ENCODE data around the gene ART5.
"Not testable (repeated sequence)": the region's sequence is repeated elsewhere in the genome, so short reads cannot be mapped to it uniquely, and the experiment has no call there.

The ART5 gene

GRCh38 chr11:3658252-3658651 lies 16.5 kb upstream of the ART5 start:
- no peak for TF ChIP-seq CTCF (IDR thresholded peaks at IDR 0.05; ENCODE audit: control insufficient read depth, extremely low read depth, insufficient read depth)
- DNase-seq (ENCODE audit: low read depth) = no peak

DNA sequence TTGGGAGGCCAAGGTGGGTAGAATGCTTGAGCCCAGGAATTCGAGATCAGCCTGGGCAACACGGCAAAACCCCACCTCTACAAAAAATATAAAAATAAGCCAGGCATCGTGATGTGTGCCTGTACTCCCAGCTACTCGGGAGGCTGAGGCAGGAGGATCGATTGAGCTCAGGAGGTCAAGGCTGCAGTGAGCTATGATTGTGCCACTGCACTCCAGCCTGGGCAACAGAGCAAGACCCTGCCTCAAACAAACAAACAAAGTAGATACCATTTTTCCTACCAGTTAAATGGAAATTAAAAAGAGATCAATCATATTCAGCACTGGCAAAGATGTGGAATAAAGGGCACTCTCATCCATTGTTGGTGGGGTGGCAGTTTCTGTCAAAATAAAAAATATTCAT lies 15.5 kb upstream of the ART5 start:
- not testable (repeated sequence) for H3K4me3 ChIP-seq (ENCODE audit: low read depth, low read length); DNase-seq (ENCODE audit: low read depth)

More at GRCh38 chr11:3658252-3658651, 16.5 kb upstream of the ART5 start:
- H3K4me3 ChIP-seq (ENCODE audit: low read depth, low read length) = no peak overlapping the region

DNA sequence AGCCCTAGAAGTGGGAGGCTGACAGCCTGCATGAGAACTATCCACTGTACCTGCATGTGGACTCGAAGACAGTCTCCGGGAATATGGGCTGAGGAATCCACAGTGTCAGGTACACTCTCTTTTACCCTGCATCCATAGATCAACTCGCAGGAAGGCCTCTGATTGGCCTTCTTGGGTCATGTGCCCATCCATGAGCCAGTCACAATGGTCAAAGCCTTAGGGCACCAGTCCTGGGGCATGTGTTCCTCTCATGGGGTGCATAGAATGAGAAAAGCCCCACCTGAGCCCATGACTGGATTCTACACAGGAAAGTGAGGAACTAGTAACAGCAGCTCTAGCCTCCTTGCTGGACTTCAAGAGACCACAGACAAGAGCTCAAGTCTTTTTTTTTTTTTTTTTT lies 13.8 kb upstream of the ART5 start:
- H3K4me3 ChIP-seq (ENCODE audit: low read depth, low read length) = no peak overlapping the region
- no peak for TF ChIP-seq CTCF (IDR thresholded peaks at IDR 0.05; ENCODE audit: control insufficient read depth, extremely low read depth, insufficient read depth)
- no peak for DNase-seq (ENCODE audit: low read depth)

DNA sequence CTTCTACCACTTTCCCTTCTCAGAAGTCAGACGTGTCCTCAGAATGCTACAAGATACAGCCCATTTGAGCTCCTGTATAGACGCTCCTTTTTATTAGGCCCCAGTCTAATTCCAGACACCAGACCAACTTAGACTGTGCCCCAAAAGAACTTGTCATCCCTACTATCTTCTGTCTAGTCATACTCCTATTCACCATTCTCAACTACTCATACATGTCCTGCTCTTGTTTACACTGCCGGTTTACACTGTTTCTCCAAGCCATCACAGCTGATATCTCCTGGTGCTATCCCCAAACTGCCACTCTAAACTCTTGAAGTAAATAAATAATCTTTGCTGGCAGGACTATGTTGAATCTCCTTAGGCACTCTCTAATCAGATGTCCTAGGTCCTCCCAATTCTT lies 10.7 kb upstream of the ART5 start:
- DNase-seq (ENCODE audit: low read depth); H3K4me3 ChIP-seq (ENCODE audit: low read depth, low read length): not testable (repeated sequence)

GRCh38 chr11:3649374-3649773 lies 7.6 kb upstream of the ART5 start:
- H3K4me3 ChIP-seq (ENCODE audit: low read depth, low read length) = not testable (repeated sequence)

DNA sequence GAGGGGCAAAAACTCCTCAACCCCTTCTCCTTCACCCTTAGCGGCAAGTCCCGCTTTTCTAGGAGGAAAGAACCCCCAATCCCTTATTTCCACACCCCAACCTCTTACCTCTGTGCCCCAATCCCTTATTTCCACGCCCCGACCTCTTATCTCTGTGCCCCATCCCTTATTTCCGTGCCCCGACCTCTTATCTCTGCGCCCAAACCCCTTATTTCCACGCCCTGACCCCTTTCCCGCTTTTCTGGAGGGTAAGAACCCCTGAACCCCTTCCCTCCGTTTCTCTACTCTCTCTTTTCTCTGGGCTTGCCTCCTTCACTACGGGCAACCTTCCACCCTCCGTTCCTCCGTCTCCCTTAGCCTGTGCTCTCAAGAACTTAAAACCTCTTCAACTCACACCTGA lies 7.1 kb upstream of the ART5 start:
- not testable (repeated sequence) for DNase-seq (ENCODE audit: low read depth); H3K4me3 ChIP-seq (ENCODE audit: low read depth, low read length)

More at GRCh38 chr11:3649374-3649773, 7.6 kb upstream of the ART5 start:
- DNase-seq (ENCODE audit: low read depth) = not testable (repeated sequence)

- H3K4me3 ChIP-seq (ENCODE audit: low read depth, low read length) = no peak overlapping the region
- no peak for TF ChIP-seq CTCF (IDR thresholded peaks at IDR 0.05; ENCODE audit: control insufficient read depth, extremely low read depth, insufficient read depth)
- no peak for DNase-seq (ENCODE audit: low read depth)
Measured at GRCh38 chr11:3645552-3645951, 3.8 kb upstream of the ART5 start.

- no peak for DNase-seq (ENCODE audit: low read depth)
- H3K4me3 ChIP-seq (ENCODE audit: low read depth, low read length) = no peak within 1 kb of the TSS
- no peak for TF ChIP-seq CTCF (IDR thresholded peaks at IDR 0.05; ENCODE audit: control insufficient read depth, extremely low read depth, insufficient read depth)
Measured at GRCh38 chr11:3644817-3645235, 3.0 kb upstream of the ART5 start, which contains the start of gene ART1. Gene ART1 (plus strand): TSS chr11:3645128. CDS start chr11:3659214, 14,086 bp downstream.

DNA sequence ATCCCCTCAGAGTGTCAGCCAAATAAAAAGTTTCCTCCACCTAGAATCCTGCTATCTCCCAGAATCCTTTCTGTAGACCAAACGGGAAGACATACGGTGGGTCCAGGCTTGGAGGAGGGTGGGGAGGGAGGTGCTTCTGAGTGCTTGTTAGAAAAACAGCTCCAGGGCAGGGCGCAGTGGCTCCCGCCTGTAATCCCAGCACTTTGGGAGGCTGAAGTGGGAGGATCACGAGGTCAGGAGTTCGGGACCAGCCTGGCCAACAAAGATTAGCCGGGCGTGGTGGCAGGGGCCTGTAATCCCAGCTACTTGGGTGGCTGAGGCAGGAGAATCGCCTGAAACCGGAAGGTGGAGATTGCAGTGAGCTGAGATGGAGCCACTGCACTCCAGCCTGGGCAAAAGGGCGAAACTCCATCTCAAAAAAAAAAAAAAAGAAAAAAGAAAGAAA lies 1.3 kb upstream of the ART5 start:
- DNase-seq (ENCODE audit: low read depth); H3K4me3 ChIP-seq (ENCODE audit: low read depth, low read length): not testable (repeated sequence)

All from LNCaP clone FGC (cell line).